ENCODE results near the gene SUSD4. TPM values are rescaled to one million over a fixed set of nuclear protein-coding genes. Genes with fewer than 3 reads are reported as not detected.

SUSD4 gene
- total RNA-seq, 5 donors from 2014 or later (not counting 1 experiment from before 2014, with no cell fraction given) = 1.3 to 16.7 (median 6.4) TPM

- 87% methylated on average over 9 of the region's 12 CpGs for WGBS (ENCODE audit: insufficient coverage)
- H3K27me3 ChIP-seq (replicated peaks in 1 of 2; ENCODE audit: control insufficient read depth in 2 of 2, extremely low read depth in 1 of 2, insufficient read depth in 2 of 2, low read length in 1 of 2) = peaks cover 0 to 9% of the 10 kb centered on the region in 2 experiments
- POLR2A ChIA-PET = no interaction called here
- Mint-ChIP-seq H3K4me3 (no peak overlapping the region), H3K4me1 (peaks cover 42 to 55% (median 49%) of the 10 kb centered on the region in 3 donors), H3K27ac (no peak overlapping the region), H3K36me3 (peaks cover 16% of the 10 kb centered on the region), H3K9me3 (no peaks in the 10 kb centered on the region), H3K27me3 (peaks cover 0 to 5% of the 10 kb centered on the region in 2 donors)
- no peak overlapping the region for H3K27ac ChIP-seq (ENCODE audit: low read length)
- CTCF ChIA-PET = no interaction called here
- no peaks in the 10 kb centered on the region for H3K9me3 ChIP-seq
- peaks cover 41 to 55% of the 10 kb centered on the region in 2 experiments for H3K4me1 ChIP-seq (ENCODE audit: control insufficient read depth in 1 of 2, extremely low read depth in 1 of 2, insufficient read depth in 2 of 2, low read length in 2 of 2)
- ATAC-seq (replicated peaks in 1 of 4) (no peak), DNase-seq (no peak)
- H3K36me3 ChIP-seq (ENCODE audit: control insufficient read depth in 2 of 2, extremely low read depth in 1 of 2, insufficient read depth in 1 of 2, low read length in 1 of 2) = no peaks in the 10 kb centered on the region
- H3K4me3 ChIP-seq (ENCODE audit: control insufficient read depth in 1 of 2, extremely low read depth in 1 of 2, low read length in 1 of 2) = no peak overlapping the region
Observed at GRCh38 chr1:223227486-223228196, 136.3 kb downstream of the SUSD4 start.

- H3K4me3 ChIP-seq (ENCODE audit: control insufficient read depth in 1 of 2, extremely low read depth in 1 of 2, low read length in 1 of 2) = no peak overlapping the region
- H3K27ac Mint-ChIP-seq = no peak overlapping the region
- H3K9me3 Mint-ChIP-seq = no peaks in the 10 kb centered on the region
- 90% methylated on average over 2 of the region's 3 CpGs for WGBS (ENCODE audit: insufficient coverage)
- peaks cover 36 to 50% (median 42%) of the 10 kb centered on the region in 3 donors for H3K4me1 Mint-ChIP-seq
- ChIA-PET POLR2A (no interaction called here), CTCF (no interaction called here)
- no peaks in the 10 kb centered on the region for H3K9me3 ChIP-seq
- H3K27me3 ChIP-seq (replicated peaks in 1 of 2; ENCODE audit: control insufficient read depth in 2 of 2, extremely low read depth in 1 of 2, insufficient read depth in 2 of 2, low read length in 1 of 2) = peaks cover 0 to 9% of the 10 kb centered on the region in 2 experiments
- peaks cover 35 to 49% of the 10 kb centered on the region in 2 experiments for H3K4me1 ChIP-seq (ENCODE audit: control insufficient read depth in 1 of 2, extremely low read depth in 1 of 2, insufficient read depth in 2 of 2, low read length in 2 of 2)
- H3K4me3 Mint-ChIP-seq = no peak overlapping the region
- DNase-seq (no peak), ATAC-seq (replicated peaks in 1 of 4) (no peak)
- H3K27me3 Mint-ChIP-seq = peaks cover 0 to 5% of the 10 kb centered on the region in 2 donors
- H3K36me3 ChIP-seq (ENCODE audit: control insufficient read depth in 2 of 2, extremely low read depth in 1 of 2, insufficient read depth in 1 of 2, low read length in 1 of 2) = peaks cover 0 to under 1% of the 10 kb centered on the region in 2 donors
- no peak overlapping the region for H3K27ac ChIP-seq (ENCODE audit: low read length)
- H3K36me3 Mint-ChIP-seq = peaks cover 19% of the 10 kb centered on the region
Observed at GRCh38 chr1:223227031-223227430, 136.9 kb downstream of the SUSD4 start.

- Mint-ChIP-seq H3K9me3 (no peaks in the 10 kb centered on the region), H3K4me1 (peaks cover 30 to 42% (median 36%) of the 10 kb centered on the region in 3 donors), H3K4me3 (no peak overlapping the region), H3K27me3 (peaks cover 0 to 5% of the 10 kb centered on the region in 2 donors), H3K27ac (no peak overlapping the region), H3K36me3 (peaks cover 22% of the 10 kb centered on the region)
- no CpG with 5 or more reads among the region's 3 CpGs for WGBS (ENCODE audit: insufficient coverage)
- no peak overlapping the region for H3K27ac ChIP-seq (ENCODE audit: low read length)
- ATAC-seq (replicated peaks in 1 of 4) = no peak
- ChIA-PET POLR2A (interaction anchor here in 1 of 2 donors (0.6 kb wide), 1 partner anchor 65 kb away, joined by 3 read pairs; no protein-coding TSS in a partner anchor), CTCF (interaction anchor here in 1 of 2 donors (0.6 kb wide), 1 partner anchor 465 kb away, joined by 3 read pairs; no protein-coding TSS in a partner anchor)
- H3K4me3 ChIP-seq (ENCODE audit: control insufficient read depth in 1 of 2, extremely low read depth in 1 of 2, low read length in 1 of 2) = no peak overlapping the region
- H3K36me3 ChIP-seq (ENCODE audit: control insufficient read depth in 2 of 2, extremely low read depth in 1 of 2, insufficient read depth in 1 of 2, low read length in 1 of 2) = peaks cover 0 to 2% of the 10 kb centered on the region in 2 donors
- no peaks in the 10 kb centered on the region for H3K9me3 ChIP-seq
- peaks cover 28 to 41% of the 10 kb centered on the region in 2 experiments for H3K4me1 ChIP-seq (ENCODE audit: control insufficient read depth in 1 of 2, extremely low read depth in 1 of 2, insufficient read depth in 2 of 2, low read length in 2 of 2)
- peak in 1 of 35 experiments; percentile 0 for DNase-seq
- peaks cover 0 to 9% of the 10 kb centered on the region in 2 experiments for H3K27me3 ChIP-seq (replicated peaks in 1 of 2; ENCODE audit: control insufficient read depth in 2 of 2, extremely low read depth in 1 of 2, insufficient read depth in 2 of 2, low read length in 1 of 2)
Observed at GRCh38 chr1:223226271-223226670, 137.7 kb downstream of the SUSD4 start.

DNA sequence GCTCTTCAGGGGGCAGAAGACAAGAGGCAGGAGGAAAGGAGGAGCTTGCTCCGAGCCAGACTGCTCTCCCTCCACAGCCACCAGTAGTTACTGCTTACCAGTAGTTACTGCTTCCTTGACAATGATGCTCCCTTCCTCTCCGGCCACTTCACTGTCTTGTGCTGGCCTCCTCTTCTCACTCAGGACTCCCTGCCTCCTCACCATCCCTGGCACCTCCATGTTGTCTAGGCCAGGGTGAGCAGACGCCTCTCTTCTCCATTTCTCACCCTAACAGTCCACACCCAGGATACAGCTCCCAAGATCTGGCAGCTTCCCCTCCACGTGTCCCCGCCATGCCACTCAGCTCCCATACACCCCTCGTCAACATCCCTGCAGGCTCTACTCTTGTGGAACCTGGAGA lies 138.5 kb downstream of the SUSD4 start:
- ChIA-PET POLR2A (no interaction called here), CTCF (interaction anchor here in 1 of 2 donors (0.5 kb wide), 1 partner anchor 22 kb away, joined by 4 read pairs; no protein-coding TSS in a partner anchor)
- H3K36me3 ChIP-seq (ENCODE audit: control insufficient read depth in 2 of 2, extremely low read depth in 1 of 2, insufficient read depth in 1 of 2, low read length in 1 of 2) = peaks cover 0 to 2% of the 10 kb centered on the region in 2 donors
- no peaks in the 10 kb centered on the region for H3K9me3 ChIP-seq
- peaks cover 30% of the 10 kb centered on the region for H3K36me3 Mint-ChIP-seq
- 78% methylated on average over 2 of the region's 6 CpGs for WGBS (ENCODE audit: insufficient coverage)
- H3K9me3 Mint-ChIP-seq = peaks cover 0 to 3% (median 0%) of the 10 kb centered on the region in 3 donors
- peaks cover 21 to 33% of the 10 kb centered on the region in 2 experiments for H3K4me1 ChIP-seq (ENCODE audit: control insufficient read depth in 1 of 2, extremely low read depth in 1 of 2, insufficient read depth in 2 of 2, low read length in 2 of 2)
- ATAC-seq (replicated peaks in 1 of 4) (no peak), DNase-seq (peak in 1 of 35 experiments; percentile 1)
- H3K4me1 Mint-ChIP-seq = peaks cover 22 to 34% (median 31%) of the 10 kb centered on the region in 3 donors
- H3K27me3 Mint-ChIP-seq = peaks cover 0 to 4% of the 10 kb centered on the region in 2 donors
- no peak overlapping the region for H3K4me3 Mint-ChIP-seq
- H3K27ac Mint-ChIP-seq = peak overlapping the region in 1 of 2 donors; percentile 15
- H3K27me3 ChIP-seq (replicated peaks in 1 of 2; ENCODE audit: control insufficient read depth in 2 of 2, extremely low read depth in 1 of 2, insufficient read depth in 2 of 2, low read length in 1 of 2) = peaks cover 0 to 9% of the 10 kb centered on the region in 2 experiments
- no peak overlapping the region for H3K4me3 ChIP-seq (ENCODE audit: control insufficient read depth in 1 of 2, extremely low read depth in 1 of 2, low read length in 1 of 2)
- no peak overlapping the region for H3K27ac ChIP-seq (ENCODE audit: low read length)

- DNase-seq (peak in 1 of 35 experiments; percentile 2), ATAC-seq (replicated peaks in 1 of 4) (no peak)
- peaks cover 0 to 9% of the 10 kb centered on the region in 2 experiments for H3K27me3 ChIP-seq (replicated peaks in 1 of 2; ENCODE audit: control insufficient read depth in 2 of 2, extremely low read depth in 1 of 2, insufficient read depth in 2 of 2, low read length in 1 of 2)
- Mint-ChIP-seq H3K4me3 (no peak overlapping the region), H3K9me3 (peaks cover 0 to 7% (median 0%) of the 10 kb centered on the region in 3 donors), H3K36me3 (peaks cover 34% of the 10 kb centered on the region), H3K27me3 (peaks cover 0 to 4% of the 10 kb centered on the region in 2 donors), H3K27ac (no peak overlapping the region), H3K4me1 (peaks cover 18 to 30% (median 27%) of the 10 kb centered on the region in 3 donors)
- H3K4me3 ChIP-seq (ENCODE audit: control insufficient read depth in 1 of 2, extremely low read depth in 1 of 2, low read length in 1 of 2) = no peak overlapping the region
- H3K36me3 ChIP-seq (ENCODE audit: control insufficient read depth in 2 of 2, extremely low read depth in 1 of 2, insufficient read depth in 1 of 2, low read length in 1 of 2) = peaks cover 0 to 2% of the 10 kb centered on the region in 2 donors
- no peaks in the 10 kb centered on the region for H3K9me3 ChIP-seq
- H3K4me1 ChIP-seq (ENCODE audit: control insufficient read depth in 1 of 2, extremely low read depth in 1 of 2, insufficient read depth in 2 of 2, low read length in 2 of 2) = peaks cover 19 to 29% of the 10 kb centered on the region in 2 experiments
- POLR2A ChIA-PET = no interaction called here
- WGBS (ENCODE audit: insufficient coverage) = 86% methylated on average over 6 of the region's 7 CpGs
- CTCF ChIA-PET = no interaction called here
- no peak overlapping the region for H3K27ac ChIP-seq (ENCODE audit: low read length)
Observed at GRCh38 chr1:223225061-223225460, 138.9 kb downstream of the SUSD4 start.

DNA sequence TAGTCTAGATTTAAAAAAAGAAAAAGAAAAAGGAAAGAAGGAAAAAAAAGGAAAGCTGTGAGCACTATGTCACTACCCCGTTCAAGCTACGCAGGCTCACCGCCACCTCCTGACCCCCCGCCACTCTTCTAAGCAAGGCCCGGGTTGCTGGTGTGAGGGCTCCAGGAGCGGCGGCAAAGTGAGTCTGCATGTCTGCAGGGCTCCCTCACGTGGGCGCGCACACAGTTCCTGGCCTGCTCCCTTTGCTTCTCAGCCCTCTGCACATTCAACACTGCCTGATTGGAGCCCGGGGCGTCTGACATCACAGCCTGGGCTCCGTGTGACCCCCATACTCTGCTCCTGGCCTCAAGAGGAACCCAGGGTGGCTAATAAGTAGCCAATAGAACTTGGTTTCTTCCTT lies 139.5 kb downstream of the SUSD4 start:
- Histone ChIP-seq H3K4me1 (ENCODE audit: control insufficient read depth in 1 of 2, extremely low read depth in 1 of 2, insufficient read depth in 2 of 2, low read length in 2 of 2) (peaks cover 13 to 23% of the 10 kb centered on the region in 2 experiments), H3K9me3 (no peaks in the 10 kb centered on the region), H3K27me3 (replicated peaks in 1 of 2; ENCODE audit: control insufficient read depth in 2 of 2, extremely low read depth in 1 of 2, insufficient read depth in 2 of 2, low read length in 1 of 2) (peaks cover 0 to 9% of the 10 kb centered on the region in 2 experiments), H3K4me3 (ENCODE audit: control insufficient read depth in 1 of 2, extremely low read depth in 1 of 2, low read length in 1 of 2) (no peak overlapping the region), H3K36me3 (ENCODE audit: control insufficient read depth in 2 of 2, extremely low read depth in 1 of 2, insufficient read depth in 1 of 2, low read length in 1 of 2) (peaks cover 0 to 2% of the 10 kb centered on the region in 2 donors), H3K27ac (ENCODE audit: low read length) (no peak overlapping the region)
- no peak for ATAC-seq (replicated peaks in 1 of 4)
- peaks cover 0 to 12% (median 3%) of the 10 kb centered on the region in 3 donors for H3K9me3 Mint-ChIP-seq
- H3K36me3 Mint-ChIP-seq = peaks cover 39% of the 10 kb centered on the region
- peaks cover 0 to 4% of the 10 kb centered on the region in 2 donors for H3K27me3 Mint-ChIP-seq
- no peak overlapping the region for H3K4me3 Mint-ChIP-seq
- H3K4me1 Mint-ChIP-seq = peaks cover 12 to 24% (median 21%) of the 10 kb centered on the region in 3 donors
- no peak overlapping the region for H3K27ac Mint-ChIP-seq
- peak in 1 of 35 experiments; percentile 5 for DNase-seq
- ChIA-PET POLR2A (no interaction called here), CTCF (no interaction called here)
- WGBS (ENCODE audit: insufficient coverage) = 79% methylated on average over 7 of the region's 13 CpGs
